Astrocyte of the cerebellum (primary cell): ENCODE data around the gene VCAN.

Source experiments
- DNase-seq: peaks from one replicate; pipeline ENCODE4 v3.0.0-alpha.2; 2011; ENCODE audit warnings: low read depth
- H3K4me3 ChIP-seq: 2 replicates; pipeline ENCODE4 v1.5.1; 2011; ENCODE audit warnings: mild to moderate bottlenecking, low read depth, low read length, moderate library complexity
- CTCF ChIP-seq: IDR thresholded peaks from 2 replicates; pipeline ENCODE4 v1.5.1; 2012; ENCODE audit warnings: low read length, low read depth, moderate library complexity, mild to moderate bottlenecking; ENCODE audit errors: missing control alignments
- in situ Hi-C: cut with HindIII; loops from 2 replicates; pipeline ENCODE4 v1.10.0; 2017; ENCODE audit warnings: low sequenced_read_pairs

The VCAN gene

GRCh38 chr5:83498585-83498984 is 27.0 kb downstream of the VCAN start:
- no peak for TF ChIP-seq CTCF
- in situ Hi-C loops = no loop called here
- no peak for DNase-seq
- no peak overlapping the region for H3K4me3 ChIP-seq

GRCh38 chr5:83503662-83504061 is 32.1 kb downstream of the VCAN start:
- DNase-seq = no peak
- no peak overlapping the region for H3K4me3 ChIP-seq
- in situ Hi-C loops = no loop called here
- TF ChIP-seq CTCF = no peak

GRCh38 chr5:83507431-83507830 is 35.9 kb downstream of the VCAN start:
- no peak for TF ChIP-seq CTCF
- DNase-seq = no peak
- no peak overlapping the region for H3K4me3 ChIP-seq
- in situ Hi-C loops = no loop called here

GRCh38 chr5:83509540-83509939 is 38.0 kb downstream of the VCAN start:
- in situ Hi-C loops = no loop called here
- no peak for TF ChIP-seq CTCF
- peak; percentile 69 for DNase-seq
- no peak overlapping the region for H3K4me3 ChIP-seq

GRCh38 chr5:83510260-83510659 is 38.7 kb downstream of the VCAN start:
- TF ChIP-seq CTCF = no peak
- in situ Hi-C loops = no loop called here
- DNase-seq = no peak
- no peak overlapping the region for H3K4me3 ChIP-seq

GRCh38 chr5:83512061-83512745 is 40.7 kb downstream of the VCAN start:
- peak; percentile 79 for DNase-seq
- no peak overlapping the region for H3K4me3 ChIP-seq
- no peak for TF ChIP-seq CTCF
- in situ Hi-C loops = no loop called here
